ENCODE measurements around the gene IFI44.

GRCh38 chr1:78619032-78619431 lies 30.6 kb upstream of the IFI44 start:
- no peak for TF ChIP-seq CTCF (conservative IDR thresholded peaks at IDR 0.05; ENCODE audit: low read length)
- TF ChIP-seq EZH2phosphoT487 (IDR thresholded peaks at IDR 0.05; ENCODE audit: borderline replicate concordance, low read depth, low read length): no peak

All from OCI-LY7 (cell line).